ENCODE data around the gene MYO16. TPM values are rescaled to one million over a fixed set of nuclear protein-coding genes. Genes with fewer than 3 reads are reported as not detected.

The MYO16 gene
- total and polyA plus RNA-seq, 2 of the 4 experiments (the other 2 are of a cell fraction): under 0.01 to 0.03 TPM

DNA sequence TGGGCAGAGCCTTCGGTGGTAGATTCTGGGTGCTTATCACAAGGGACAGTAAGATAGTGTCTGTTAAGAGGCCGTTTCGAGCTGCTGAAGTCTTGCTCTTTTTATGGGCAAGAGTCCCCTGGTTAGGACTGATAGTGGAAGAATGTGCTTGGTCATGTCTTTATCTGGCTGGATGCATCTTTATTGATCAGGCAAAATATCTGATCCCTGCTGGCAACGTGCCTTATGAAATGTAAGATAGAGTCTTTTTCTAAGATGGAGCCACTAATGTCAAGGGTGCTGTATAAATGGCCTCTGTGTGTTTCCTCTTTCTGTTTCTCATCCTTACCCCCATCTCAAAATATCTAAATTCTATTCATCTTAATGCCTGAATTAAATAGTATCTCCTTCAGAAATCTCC, 53.3 kb downstream of the MYO16 start:
- CTCF ChIA-PET: no interaction called here
- POLR2A ChIA-PET (ENCODE audit: unreplicated experiment): no interaction called here
- Histone ChIP-seq H3K27me3 (ENCODE audit: control insufficient read depth, insufficient read depth, low read length) (no peaks in the 10 kb centered on the region), H2AFZ (replicated peaks; ENCODE audit: low read length, poor library complexity) (no peak overlapping the region), H3K18ac (ENCODE audit: low read depth, low read length) (no peak overlapping the region; the same call in 1 of the 2 replicates), H3K27ac (ENCODE audit: insufficient read depth, low read length) (no peak overlapping the region), H2BK20ac (ENCODE audit: low read depth, low read length) (no peak overlapping the region; the same call in 1 of the 2 replicates), H2AK9ac (replicated peaks; ENCODE audit: low read depth, low read length, poor library complexity) (no peak overlapping the region), H3K4me3 (ENCODE audit: insufficient read depth, low read depth, low read length) (no peak overlapping the region), H3K14ac (replicated peaks; ENCODE audit: low read depth, low read length) (no peak overlapping the region), H2BK120ac (ENCODE audit: low read depth, low read length) (no peak overlapping the region), H3K4me2 (ENCODE audit: low read depth, low read length) (no peak overlapping the region), H3K36me3 (ENCODE audit: control insufficient read depth, insufficient read depth, low read length) (no peaks in the 10 kb centered on the region), H4K5ac (ENCODE audit: low read depth, low read length) (no peak overlapping the region), H3K9ac (ENCODE audit: low read depth, low read length) (no peak overlapping the region), H3K23ac (ENCODE audit: low read depth, low read length) (no peak overlapping the region), H3K4ac (ENCODE audit: low read depth, low read length) (no peak overlapping the region), H4K20me1 (ENCODE audit: insufficient read depth, low read length) (no peaks in the 10 kb centered on the region), H4K8ac (ENCODE audit: low read depth in 2 of 2, low read length in 2 of 2) (no peak overlapping the region), H2BK15ac (ENCODE audit: low read depth, low read length) (no peak overlapping the region), H3K4me1 (ENCODE audit: control insufficient read depth, insufficient read depth, low read length) (no peaks in the 10 kb centered on the region; the same call in 1 of the 2 replicates), H3K9me3 (ENCODE audit: control insufficient read depth, insufficient read depth, low read length) (peaks cover 2% of the 10 kb centered on the region; the same call in 1 of the 2 replicates), H3K79me1 (ENCODE audit: low read depth in 1 of 2, low read length in 2 of 2) (no peaks in the 10 kb centered on the region), H4K91ac (ENCODE audit: insufficient read depth, low read depth, low read length) (no peak overlapping the region; the same call in 1 of the 2 replicates), H3K56ac (ENCODE audit: extremely low read depth, insufficient read depth, low read length) (no peak overlapping the region), H3K9me1 (ENCODE audit: insufficient read depth, low read length) (no peaks in the 10 kb centered on the region), H2AK5ac (ENCODE audit: low read depth, low read length) (no peak overlapping the region), H2BK5ac (ENCODE audit: low read depth, low read length, poor library complexity, severe bottlenecking) (no peak overlapping the region)
- no TSS peak for BruUV-seq (replicated peaks)
- in situ Hi-C loops (cut with MboI; ENCODE audit: low sequenced_read_pairs): no loop called here
- dilution Hi-C loops (cut with HindIII; ENCODE audit: low sequenced_read_pairs, unreplicated experiment): no loop called here
- DNase-seq: no peak
- WGBS, 2 experiments (ENCODE audit: extremely low coverage in 2 of 2, insufficient read length in 1 of 2): no CpG with 5 or more reads among the region's 4 CpGs
- ATAC-seq (ENCODE audit: low read depth): no peak
- TF ChIP-seq RCOR1 (IDR thresholded peaks at IDR 0.05; ENCODE audit: insufficient replicate concordance, low read length) (no peak), RFX5 (IDR thresholded peaks at IDR 0.05; ENCODE audit: low read depth, low read length) (no peak), RAD21 (IDR thresholded peaks at IDR 0.05; ENCODE audit: low read length) (no peak), MAZ (IDR thresholded peaks at IDR 0.05; ENCODE audit: borderline replicate concordance, low read depth, low read length) (no peak), MXI1 (IDR thresholded peaks at IDR 0.05; ENCODE audit: borderline replicate concordance, low read depth, low read length) (no peak), CEBPB (IDR thresholded peaks at IDR 0.05; ENCODE audit: low read depth, low read length) (no peak), MAFK (IDR thresholded peaks at IDR 0.05; ENCODE audit: low read depth, low read length) (no peak), BHLHE40 (IDR thresholded peaks at IDR 0.05; ENCODE audit: low read depth, low read length) (no peak), SMC3 (IDR thresholded peaks at IDR 0.05; ENCODE audit: low read depth, low read length) (no peak), NFE2L2 (IDR thresholded peaks at IDR 0.05; ENCODE audit: low read depth, low read length) (no peak), FOS (IDR thresholded peaks at IDR 0.05; ENCODE audit: low read depth, low read length) (no peak), CHD1 (IDR thresholded peaks at IDR 0.05; ENCODE audit: low read depth, low read length) (no peak)
- TF ChIP-seq, protein P1, sequence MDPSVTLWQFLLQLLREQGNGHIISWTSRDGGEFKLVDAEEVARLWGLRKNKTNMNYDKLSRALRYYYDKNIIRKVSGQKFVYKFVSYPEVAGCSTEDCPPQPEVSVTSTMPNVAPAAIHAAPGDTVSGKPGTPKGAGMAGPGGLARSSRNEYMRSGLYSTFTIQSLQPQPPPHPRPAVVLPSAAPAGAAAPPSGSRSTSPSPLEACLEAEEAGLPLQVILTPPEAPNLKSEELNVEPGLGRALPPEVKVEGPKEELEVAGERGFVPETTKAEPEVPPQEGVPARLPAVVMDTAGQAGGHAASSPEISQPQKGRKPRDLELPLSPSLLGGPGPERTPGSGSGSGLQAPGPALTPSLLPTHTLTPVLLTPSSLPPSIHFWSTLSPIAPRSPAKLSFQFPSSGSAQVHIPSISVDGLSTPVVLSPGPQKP (IDR thresholded peaks at IDR 0.05; ENCODE audit: borderline replicate concordance, low read depth, low read length): no peak
- TF ChIP-seq, protein P2, sequence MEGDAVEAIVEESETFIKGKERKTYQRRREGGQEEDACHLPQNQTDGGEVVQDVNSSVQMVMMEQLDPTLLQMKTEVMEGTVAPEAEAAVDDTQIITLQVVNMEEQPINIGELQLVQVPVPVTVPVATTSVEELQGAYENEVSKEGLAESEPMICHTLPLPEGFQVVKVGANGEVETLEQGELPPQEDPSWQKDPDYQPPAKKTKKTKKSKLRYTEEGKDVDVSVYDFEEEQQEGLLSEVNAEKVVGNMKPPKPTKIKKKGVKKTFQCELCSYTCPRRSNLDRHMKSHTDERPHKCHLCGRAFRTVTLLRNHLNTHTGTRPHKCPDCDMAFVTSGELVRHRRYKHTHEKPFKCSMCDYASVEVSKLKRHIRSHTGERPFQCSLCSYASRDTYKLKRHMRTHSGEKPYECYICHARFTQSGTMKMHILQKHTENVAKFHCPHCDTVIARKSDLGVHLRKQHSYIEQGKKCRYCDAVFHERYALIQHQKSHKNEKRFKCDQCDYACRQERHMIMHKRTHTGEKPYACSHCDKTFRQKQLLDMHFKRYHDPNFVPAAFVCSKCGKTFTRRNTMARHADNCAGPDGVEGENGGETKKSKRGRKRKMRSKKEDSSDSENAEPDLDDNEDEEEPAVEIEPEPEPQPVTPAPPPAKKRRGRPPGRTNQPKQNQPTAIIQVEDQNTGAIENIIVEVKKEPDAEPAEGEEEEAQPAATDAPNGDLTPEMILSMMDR (conservative IDR thresholded peaks at IDR 0.05; ENCODE audit: low read depth, low read length): no peak
- TF ChIP-seq, protein P3, sequence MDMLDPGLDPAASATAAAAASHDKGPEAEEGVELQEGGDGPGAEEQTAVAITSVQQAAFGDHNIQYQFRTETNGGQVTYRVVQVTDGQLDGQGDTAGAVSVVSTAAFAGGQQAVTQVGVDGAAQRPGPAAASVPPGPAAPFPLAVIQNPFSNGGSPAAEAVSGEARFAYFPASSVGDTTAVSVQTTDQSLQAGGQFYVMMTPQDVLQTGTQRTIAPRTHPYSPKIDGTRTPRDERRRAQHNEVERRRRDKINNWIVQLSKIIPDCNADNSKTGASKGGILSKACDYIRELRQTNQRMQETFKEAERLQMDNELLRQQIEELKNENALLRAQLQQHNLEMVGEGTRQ (IDR thresholded peaks at IDR 0.05; ENCODE audit: low read depth, low read length): no peak
- intact Hi-C loops (cut with micrococcal nuclease): no loop called here
